ENCODE data around the gene SIRT5.

DNA sequence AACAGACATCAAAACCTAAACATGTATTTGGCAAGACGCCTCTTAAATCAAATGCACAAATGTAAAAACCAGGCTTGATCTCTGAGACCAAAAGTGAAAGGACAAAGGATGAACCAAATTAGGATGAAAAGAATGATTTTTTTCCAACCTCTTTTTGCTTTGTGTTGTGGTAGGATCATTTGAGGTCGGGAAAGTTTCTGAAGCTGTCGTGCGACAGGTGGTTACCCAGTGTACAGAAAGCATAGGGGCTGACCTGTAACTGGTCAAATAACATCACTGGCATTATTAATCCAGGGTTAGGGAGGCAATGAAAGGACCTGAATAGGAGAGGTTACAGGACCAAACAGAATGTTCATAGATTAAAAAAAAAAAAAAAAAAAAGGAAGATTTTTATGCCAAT is 22.7 kb downstream of the SIRT5 start:
- no peak for TF ChIP-seq POLR2A (IDR thresholded peaks at IDR 0.05)
- TF ChIP-seq, protein P1, sequence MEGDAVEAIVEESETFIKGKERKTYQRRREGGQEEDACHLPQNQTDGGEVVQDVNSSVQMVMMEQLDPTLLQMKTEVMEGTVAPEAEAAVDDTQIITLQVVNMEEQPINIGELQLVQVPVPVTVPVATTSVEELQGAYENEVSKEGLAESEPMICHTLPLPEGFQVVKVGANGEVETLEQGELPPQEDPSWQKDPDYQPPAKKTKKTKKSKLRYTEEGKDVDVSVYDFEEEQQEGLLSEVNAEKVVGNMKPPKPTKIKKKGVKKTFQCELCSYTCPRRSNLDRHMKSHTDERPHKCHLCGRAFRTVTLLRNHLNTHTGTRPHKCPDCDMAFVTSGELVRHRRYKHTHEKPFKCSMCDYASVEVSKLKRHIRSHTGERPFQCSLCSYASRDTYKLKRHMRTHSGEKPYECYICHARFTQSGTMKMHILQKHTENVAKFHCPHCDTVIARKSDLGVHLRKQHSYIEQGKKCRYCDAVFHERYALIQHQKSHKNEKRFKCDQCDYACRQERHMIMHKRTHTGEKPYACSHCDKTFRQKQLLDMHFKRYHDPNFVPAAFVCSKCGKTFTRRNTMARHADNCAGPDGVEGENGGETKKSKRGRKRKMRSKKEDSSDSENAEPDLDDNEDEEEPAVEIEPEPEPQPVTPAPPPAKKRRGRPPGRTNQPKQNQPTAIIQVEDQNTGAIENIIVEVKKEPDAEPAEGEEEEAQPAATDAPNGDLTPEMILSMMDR (IDR thresholded peaks at IDR 0.05) = no peak

All from tibial nerve (tissue), 3 donors.